GM03348 (cell line): ENCODE results near the gene CDH4.

Source experiments
- DNase-seq: peaks from one replicate; pipeline ENCODE4 v3.0.0; 2012; ENCODE audit warnings: low spot score

The CDH4 gene

DNA sequence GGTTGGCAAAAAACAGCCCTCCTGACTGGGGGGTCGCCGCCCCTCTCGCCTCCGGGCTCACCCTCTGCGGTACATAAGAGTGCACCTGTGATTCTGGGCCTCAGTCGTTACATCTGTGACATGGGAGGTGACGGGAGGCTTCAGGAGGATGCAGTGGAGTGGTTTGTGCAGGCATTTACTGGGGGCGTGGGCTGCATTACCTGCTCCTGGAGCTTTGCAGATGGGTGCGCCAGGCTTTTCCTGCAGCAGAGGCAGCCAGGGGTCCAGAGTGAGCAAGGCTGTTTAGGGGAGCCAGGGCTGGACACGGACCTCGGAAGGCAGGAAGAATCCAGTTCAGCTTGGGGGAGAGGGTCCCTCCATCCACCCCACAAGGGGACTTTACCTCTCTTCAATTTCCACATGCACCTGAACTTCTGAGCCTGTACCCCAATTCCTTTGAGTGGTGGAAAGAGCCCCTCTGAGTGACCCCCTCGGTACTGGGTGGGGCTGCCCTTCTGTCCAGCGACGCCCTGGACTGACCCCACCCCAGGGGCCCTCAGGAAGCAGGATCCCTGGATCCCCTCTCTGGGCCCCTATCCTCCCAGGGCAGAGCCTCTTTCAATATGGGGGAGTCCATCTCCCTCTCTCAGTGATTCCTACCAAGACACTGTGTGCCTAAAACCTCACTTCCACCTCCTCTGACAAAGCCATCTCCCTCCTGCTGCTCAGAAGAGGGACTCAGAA, 679.6 kb downstream of the CDH4 start:
- no peak for DNase-seq

DNA sequence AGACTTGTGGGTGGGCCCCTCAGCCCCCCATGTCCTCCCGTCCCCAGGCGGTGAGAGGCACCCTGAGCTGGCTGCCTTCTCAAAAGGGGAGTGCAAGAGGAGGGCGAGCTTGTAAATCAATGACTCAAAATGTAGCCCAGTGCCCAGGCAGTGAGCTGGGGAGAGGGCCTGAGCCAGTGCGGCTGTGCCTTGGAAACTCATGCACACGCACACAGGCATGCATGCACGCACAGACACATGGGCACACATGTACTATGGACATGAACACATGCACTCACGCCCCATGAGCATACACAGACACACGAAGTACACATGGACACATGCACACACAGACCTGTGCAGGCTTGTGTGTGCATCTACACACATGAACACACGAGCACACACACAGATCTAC, 680.1 kb downstream of the CDH4 start:
- no peak for DNase-seq

DNA sequence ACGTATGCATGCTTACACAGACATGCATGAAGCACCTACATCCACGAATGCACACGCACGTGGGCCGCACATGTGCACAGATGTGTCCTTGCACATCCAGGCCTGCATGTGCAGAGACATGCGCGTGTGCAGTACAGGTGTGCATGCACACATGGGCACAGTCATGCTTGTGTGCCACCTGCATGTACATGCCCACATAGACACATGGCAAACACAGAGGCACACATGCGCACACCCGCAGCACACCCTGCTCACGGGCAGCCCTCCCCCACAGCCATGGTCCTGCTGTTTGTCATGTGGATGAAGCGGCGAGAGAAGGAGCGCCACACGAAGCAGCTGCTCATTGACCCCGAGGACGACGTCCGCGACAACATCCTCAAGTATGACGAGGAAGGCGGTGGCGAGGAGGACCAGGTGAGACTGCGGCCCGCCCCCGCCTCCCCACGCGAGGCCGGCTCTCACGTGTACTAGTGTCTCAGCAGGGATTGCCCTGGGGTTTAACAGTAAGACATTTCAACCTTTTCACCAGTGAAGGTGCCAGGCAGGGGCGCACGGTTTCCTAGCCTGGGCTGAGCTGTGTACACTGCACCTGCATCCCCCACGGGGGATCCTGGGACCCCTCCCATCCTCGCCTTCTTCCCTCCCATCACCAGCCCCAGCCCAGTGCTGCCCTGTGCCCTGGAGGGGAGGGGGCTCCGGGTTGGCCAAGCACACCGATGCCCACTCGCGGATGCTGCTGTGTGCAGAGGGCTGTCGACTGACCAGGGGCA, 680.8 kb downstream of the CDH4 start:
- DNase-seq: no peak

DNA sequence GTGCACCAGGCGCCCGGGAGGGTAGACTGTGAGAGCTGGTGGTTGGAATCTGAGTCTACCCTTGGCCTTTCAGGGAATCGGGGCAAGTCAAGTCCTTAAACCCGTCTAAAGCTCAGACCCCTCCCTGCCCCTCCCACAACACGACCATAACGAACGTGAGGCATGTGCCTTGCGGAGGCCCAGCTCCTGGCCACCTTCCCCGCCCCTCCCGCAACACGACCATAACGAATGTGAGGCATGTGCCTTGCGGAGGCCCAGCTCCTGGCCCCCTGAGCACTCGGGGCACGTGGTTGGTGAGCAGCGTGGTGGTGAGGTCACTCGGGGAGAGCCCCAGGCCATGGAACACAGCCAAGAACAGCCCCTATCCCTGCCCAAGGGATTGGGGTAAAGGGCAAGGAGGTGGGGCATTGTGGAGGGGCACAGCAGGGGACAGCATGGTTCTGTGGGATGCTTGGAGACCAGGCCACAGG, 681.5 kb downstream of the CDH4 start:
- DNase-seq: no peak

DNA sequence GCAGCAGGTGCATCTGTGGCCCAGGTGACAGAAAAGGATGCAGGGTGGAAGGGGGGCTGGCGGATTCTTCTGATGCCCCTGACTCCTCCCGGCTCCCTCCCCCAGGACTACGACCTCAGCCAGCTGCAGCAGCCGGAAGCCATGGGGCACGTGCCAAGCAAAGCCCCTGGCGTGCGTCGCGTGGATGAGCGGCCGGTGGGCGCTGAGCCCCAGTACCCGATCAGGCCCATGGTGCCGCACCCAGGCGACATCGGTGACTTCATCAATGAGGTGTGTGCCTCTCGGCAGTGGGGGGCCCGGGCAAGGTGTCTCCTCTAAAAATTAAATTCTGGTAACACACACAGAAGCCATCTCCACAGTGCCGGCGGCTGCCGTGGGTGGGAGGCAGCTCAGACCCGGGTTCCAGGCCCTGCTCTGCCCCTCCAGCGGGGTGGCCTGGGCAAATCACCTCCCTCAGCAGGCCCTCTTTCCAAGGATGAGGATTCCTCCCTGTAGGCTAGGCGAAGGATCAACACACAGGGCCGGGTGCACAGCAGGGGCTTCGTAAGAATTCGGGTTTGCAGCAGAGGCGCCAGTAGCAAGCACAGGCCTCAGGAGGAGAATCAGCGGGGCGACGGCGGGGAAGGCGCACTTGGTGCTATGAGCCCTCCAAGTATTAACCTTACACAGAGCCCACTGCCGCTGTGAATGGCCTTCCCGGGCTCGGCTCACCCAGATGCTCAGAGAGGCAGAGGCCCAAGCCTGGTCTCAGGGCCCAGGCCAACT, 682.1 kb downstream of the CDH4 start:
- no peak for DNase-seq

DNA sequence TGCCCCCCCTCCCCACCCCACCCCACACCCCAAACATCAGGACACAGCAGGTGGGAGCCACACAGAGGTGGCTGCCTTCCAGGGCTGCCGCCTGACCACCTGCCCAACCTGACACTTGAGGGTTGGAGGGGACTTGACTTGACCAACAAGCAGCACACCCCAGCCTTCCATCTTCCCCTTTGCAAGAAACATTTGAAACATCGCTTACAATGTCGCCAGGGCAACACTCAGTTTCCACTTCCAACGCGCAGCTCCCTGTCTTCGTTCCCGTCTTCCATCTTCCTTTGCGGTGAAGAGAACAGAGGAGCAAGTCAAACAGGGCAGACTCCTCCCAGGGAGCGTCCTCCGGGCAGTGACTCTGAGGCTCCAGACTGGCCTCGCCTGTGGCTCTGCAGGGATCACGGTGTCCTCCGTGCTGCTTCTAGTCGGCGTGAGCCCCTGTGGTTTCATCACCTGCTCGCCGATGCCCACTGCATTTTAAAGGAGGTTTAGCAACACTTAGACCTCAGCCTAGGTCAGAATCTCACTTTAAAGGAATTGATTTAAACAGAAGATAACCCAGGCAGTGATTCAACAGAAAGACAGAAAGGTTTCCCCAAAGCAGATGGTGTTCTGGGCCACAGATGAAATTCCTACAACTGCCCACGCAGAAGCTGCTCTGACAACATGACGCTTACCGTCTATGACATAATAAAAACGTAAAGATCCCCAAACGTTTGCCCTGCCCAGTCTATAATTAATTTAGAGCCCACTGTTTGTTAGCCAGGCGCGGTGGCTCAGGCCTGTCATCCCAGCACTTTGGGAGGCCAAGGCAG, 682.9 kb downstream of the CDH4 start:
- DNase-seq: no peak

DNA sequence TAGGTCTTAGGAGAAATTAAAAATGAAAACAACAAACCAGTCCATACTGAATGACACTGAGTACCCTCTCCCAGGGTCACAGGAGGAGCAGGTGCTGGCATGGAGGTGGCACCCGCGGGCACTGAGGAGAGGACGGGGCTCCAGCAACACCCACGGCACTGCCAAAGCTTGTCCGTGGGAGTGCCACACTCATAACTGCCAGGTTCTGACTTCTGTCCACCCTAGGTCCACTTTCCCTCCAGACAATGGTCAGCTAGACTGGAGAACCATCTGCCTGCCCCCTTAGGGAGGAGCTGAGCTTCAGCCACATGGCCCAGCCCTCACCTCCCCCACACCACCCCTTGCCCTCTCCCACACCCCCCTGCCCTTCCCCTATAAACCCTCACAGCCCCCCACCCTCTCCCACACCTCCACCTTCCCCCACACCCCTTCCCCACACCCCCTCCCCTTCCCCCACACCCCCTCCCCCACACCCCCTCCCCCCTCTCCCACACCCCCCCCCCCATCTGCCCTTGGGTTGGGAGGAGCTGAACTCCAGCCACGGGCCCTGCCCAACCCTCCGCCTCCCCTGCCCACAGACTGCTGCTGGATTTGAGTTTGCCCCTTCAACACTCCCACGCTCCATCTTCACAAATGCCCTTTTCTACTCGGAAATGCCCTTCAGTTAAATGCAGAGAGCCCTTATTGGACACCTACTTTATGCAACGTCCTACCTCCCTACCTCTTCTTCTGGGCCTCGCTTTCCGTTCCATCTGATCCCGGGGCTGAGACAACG, 684.1 kb downstream of the CDH4 start:
- DNase-seq: no peak

DNA sequence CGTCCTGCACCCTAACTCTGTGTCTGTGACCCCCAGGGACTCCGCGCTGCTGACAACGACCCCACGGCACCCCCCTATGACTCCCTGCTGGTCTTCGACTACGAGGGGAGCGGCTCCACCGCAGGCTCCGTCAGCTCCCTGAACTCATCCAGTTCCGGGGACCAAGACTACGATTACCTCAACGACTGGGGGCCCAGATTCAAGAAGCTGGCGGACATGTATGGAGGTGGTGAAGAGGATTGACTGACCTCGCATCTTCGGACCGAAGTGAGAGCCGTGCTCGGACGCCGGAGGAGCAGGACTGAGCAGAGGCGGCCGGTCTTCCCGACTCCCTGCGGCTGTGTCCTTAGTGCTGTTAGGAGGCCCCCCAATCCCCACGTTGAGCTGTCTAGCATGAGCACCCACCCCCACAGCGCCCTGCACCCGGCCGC, 684.7 kb downstream of the CDH4 start:
- DNase-seq: no peak

DNA sequence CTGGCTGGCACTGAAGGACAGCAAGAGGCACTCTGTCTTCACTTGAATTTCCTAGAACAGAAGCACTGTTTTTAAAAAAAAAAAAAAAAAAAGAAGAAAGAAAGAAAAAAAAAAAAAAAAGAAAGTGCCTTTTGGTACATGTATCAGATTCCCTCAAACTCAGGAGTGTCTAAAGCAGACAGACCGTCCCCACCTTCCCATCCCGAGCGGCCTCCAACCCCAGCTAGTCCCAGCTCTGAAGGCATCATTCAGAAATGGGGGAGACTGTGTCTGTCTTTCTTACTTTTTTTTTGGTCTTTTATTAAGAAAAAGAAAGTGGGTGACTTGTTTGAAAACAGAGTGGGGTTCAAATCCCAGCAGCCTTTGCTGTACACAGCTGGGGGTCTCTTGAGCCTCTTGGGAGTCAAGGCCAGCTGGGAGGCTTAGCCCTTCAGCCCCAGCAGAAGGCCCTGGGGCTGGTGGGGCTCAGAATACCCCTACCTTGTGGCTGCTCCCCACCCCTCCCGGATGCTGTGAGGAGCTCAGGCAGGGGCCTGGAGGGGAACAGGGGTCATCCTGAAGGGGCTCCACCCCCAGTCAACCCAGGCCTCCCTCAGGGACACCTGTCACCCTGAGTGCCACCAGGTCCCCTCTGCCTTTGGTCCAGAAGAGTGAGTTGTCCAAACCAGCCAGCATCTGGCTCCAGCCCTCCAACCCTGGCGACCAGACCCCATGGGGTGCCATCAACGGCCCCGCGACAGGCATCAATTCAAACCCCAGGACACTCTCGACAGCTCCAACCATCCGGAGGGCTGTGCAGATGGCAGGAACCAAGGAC, 685.3 kb downstream of the CDH4 start:
- no peak for DNase-seq

DNA sequence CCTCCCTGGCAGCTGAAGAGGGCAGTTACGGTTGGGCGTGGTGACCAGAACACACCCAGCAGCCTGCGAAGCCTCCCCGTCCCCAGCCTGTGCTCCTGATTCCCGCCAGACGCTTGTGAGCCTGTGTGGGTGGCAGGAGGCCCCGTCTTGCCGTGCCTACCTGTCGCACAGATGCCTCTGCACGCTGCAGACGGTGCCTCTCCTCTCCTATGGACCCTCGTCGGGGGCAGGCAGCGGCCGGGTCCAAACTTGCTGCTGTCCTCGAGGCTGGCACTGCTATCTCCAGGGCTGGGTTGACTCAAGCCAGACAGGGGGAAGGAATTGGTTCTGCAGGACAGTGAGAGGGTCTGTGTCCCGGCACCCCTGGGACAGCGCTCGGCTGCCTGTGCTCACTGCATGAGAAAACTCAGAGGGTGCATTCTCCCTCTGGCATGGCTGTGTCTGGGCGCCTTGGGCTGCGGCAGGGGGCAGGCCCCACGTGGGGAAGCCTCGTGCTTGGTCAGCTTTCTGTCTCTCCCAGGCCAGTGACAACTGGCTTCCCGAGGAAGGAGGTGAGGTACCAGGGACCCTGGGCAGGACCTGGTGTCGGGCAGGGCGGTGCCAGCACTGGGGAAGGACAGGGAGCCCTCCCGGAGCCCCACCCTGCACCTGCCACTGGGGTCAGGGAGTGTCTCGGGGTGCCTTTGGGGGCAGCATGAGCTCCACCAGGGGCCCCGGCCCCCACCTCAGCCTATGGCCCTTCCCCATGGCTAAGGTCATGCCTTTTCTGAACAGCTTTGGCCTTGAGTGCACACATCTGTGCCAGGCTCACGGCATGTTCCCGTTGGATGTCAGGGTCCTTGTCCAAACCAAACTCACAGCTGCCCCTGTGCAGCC, 686.1 kb downstream of the CDH4 start:
- no peak for DNase-seq

DNA sequence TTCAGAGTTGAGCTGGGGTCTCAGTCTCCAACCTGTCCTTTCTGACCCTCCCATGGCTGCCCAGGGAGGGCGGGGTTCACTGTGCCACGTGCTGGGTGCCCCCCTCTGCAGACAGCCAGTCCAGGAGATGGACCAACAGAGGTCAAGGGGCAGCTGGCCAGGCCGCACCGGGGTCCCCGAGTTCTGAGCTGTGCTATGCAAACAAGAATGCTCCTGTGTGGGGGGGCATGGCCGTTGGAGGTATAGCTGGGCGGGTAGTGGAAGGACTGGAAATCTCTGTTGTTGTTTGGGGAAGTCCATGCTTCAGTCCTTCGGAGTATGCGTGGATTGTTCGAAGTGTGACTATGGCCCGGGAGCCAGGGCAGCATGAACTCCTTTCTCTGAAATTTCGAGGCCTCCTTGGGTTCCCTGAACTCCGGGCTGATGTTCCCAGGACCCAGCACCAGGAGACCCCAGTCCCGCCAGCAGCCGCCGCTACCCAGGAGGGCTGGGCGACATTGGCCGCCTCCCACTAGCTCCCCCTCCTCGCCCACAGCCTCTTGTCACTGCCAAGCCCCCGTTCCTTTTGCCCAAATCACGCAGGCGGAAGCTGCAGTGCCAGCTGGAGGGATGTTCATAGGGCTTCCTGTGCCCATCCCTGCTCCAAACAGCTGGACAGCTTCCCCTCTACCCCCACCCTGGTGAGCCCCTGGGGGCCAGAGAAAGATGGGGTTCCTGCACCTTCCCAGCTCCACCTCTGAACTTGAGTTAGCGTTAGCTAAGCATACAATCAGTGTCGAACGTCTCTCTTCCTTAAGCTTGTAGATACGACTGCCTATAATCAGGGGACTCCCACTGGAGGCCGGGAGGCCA, 687.0 kb downstream of the CDH4 start:
- DNase-seq: no peak

DNA sequence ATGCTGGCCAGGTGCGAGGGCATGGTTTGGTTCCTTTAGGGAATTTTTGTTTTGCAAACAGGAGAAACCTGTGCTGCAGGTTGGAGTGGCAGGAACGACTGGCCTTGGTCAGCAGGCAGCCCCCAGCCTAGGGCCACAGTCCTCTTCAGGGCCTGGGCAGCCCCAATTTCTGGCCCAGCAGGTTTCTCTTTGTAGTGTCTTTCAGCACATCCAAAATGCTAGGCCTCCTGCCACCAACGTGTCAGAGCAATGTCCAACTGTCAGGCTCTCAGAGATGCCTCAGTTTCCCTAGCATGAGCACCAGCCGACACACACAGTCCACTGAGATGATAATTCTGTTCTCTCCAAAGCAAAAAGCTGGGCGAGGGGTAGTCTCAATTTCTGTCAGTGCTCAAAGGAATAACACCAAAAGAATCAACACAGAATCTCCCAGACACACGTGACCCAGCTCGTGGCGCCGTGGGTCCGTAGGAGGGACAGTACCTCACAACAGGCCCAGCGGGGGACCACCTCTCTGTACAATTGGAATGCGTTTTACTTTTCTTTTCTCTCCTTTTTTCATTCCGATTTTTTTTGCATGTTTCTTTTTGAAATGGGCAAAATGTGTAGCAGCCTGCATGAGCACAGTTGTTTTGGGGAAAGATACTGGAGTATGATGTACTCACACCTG, 687.8 kb downstream of the CDH4 start:
- no peak for DNase-seq

DNA sequence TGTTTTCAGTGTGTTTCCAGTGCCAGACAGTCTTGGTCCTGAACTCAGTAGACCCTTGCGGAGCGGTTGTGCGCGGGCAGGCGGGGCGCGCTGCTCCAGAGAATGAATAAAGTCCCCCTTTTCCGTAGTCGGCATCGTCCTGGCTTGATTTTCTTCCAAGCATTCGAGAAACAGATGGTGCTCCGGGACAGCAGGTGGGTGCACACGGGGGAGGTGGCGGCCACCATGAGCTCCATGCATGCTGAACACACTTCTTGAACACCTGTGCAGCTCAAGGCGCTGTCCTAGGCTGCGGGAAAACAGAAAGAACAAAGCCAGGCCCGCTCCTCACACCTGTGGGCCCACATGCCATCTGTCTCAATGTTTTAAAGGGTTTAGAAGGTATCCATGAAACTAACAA, 688.4 kb downstream of the CDH4 start:
- DNase-seq: no peak

DNA sequence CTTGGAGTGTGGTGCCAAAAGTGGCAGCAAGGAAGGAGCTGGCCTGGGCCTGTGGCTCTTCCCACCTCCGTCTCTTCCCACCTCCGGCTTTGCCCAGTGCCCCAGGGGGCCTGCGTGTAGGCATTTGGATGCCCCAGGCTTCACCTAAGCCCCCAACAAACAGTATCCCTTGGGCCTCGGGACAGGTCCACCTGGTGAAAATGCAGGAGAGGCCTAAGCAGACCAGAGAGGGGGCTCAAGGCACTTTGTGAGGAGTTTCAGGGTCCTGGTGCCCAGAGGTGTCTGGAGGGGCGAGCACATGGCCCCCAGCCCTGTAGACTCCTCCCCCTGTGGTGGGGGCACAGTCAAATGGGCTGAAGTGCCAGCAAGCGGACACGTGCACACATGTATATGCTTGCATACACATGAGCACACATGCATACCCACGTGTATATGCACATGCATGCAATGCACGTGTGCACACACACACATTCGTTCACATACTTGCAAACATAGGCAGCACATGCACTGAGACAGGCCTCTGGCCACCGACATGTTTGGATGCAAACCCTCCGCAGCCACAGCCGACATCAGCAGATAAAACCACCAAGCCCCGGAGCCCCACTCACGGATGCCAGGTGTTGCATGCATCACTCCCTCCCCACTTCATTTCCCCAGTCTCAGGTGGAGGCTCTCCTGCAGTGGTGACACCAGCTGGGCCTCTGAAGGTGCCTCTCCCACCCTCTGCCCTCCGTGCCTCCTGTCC, 689.1 kb downstream of the CDH4 start:
- no peak for DNase-seq

DNA sequence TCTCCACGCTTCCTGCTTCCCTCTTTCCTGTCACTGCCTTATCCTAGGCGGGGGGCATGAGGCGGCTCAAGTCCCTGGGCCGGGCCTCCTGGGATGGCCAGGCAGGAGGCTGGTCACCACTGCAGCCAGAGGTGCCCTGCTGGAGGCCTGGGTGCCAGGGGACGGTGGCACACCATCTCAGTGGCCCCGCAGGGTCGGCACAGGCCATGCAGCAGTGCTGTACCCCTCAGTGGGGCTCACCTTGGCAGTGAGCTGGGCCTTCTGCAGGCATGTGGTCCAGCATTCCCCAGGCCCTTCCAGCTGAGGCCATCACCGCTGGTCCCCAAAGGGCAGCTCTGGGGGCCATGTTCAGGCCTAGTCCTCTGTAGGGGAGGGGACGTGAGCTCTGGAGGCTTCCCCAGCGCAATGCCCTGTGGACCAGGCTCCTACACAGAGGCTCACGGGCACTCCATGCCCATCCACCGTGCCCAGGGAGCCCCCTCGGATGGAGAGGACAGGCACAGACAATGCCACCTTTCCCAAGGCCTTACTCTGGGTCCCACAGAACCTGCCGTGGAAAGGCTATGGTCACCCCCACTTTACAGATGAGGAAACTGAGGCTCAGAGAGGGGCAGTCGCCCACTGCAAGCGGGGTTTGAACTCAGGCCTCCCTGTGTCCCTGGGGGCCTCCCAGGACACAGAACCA, 689.8 kb downstream of the CDH4 start:
- DNase-seq: no peak

DNA sequence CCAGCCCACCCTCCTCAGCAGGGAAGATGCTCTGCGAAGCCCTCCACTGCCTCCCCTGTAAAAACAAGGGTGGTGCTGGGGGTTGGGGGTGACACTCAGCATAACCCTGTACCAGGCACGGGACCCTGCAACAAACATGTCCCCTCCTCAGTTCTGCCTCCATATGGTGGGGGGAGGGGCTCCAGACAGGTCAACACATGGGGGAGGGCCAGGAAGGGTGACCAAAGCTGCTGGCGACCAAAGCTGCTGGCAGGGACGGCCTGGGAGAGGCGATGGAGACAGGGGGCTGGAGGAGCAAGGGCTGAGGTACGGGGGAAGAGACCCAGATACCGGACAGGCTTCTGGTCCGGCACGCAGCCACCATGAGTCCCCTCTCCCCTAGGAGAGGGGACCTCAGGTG, 690.5 kb downstream of the CDH4 start:
- no peak for DNase-seq
